NCI-H69 (cell line): ENCODE results near the gene FAF1.
"Not testable (repeated sequence)": the region's sequence is repeated elsewhere in the genome, so short reads cannot be mapped to it uniquely, and the experiment has no call there.

Source experiments
- DNase-seq: peaks from one replicate; lab custom pipeline; 2025; lab: John Stamatoyannopoulos, UW

The FAF1 gene

GRCh38 chr1:50774759-50775351 is 185.2 kb downstream of the FAF1 start:
- DNase-seq = peak; percentile 78

- no peak for DNase-seq
These were observed 193.4 kb downstream of the FAF1 start for GRCh38 chr1:50766688-50767087.

GRCh38 chr1:50756543-50756942 is 203.5 kb downstream of the FAF1 start:
- DNase-seq = not testable (repeated sequence)

GRCh38 chr1:50754764-50755163 is 205.3 kb downstream of the FAF1 start:
- not testable (repeated sequence) for DNase-seq

- DNase-seq = peak; percentile 52
These were observed 209.9 kb downstream of the FAF1 start for GRCh38 chr1:50750021-50750619.

GRCh38 chr1:50747394-50747793 is 212.7 kb downstream of the FAF1 start:
- DNase-seq = no peak

GRCh38 chr1:50742523-50742922 is 217.5 kb downstream of the FAF1 start:
- no peak for DNase-seq

GRCh38 chr1:50739125-50739524 is 220.9 kb downstream of the FAF1 start:
- DNase-seq = no peak

- peak; percentile 39 for DNase-seq
These were observed 224.6 kb downstream of the FAF1 start for GRCh38 chr1:50735443-50735842.

GRCh38 chr1:50727578-50727977 is 232.5 kb downstream of the FAF1 start:
- DNase-seq = not testable (repeated sequence)

- no peak for DNase-seq
These were observed 235.3 kb downstream of the FAF1 start for GRCh38 chr1:50724626-50725286.

- DNase-seq = no peak
These were observed 239.5 kb downstream of the FAF1 start for GRCh38 chr1:50720457-50721053.

- DNase-seq = peak; percentile 72
These were observed 240.9 kb downstream of the FAF1 start for GRCh38 chr1:50719126-50719525.

- no peak for DNase-seq
These were observed 242.7 kb downstream of the FAF1 start for GRCh38 chr1:50717327-50717726.

- DNase-seq = not testable (repeated sequence)
These were observed 243.6 kb downstream of the FAF1 start for GRCh38 chr1:50716455-50716854.

GRCh38 chr1:50710099-50710498 is 250.0 kb downstream of the FAF1 start:
- DNase-seq = no peak

- no peak for DNase-seq
These were observed 252.2 kb downstream of the FAF1 start for GRCh38 chr1:50707824-50708223.

GRCh38 chr1:50705699-50706098 is 254.4 kb downstream of the FAF1 start:
- DNase-seq = peak; percentile 93

GRCh38 chr1:50705041-50705440 is 255.0 kb downstream of the FAF1 start:
- DNase-seq = peak; percentile 81

- peak; percentile 85 for DNase-seq
These were observed 255.9 kb downstream of the FAF1 start for GRCh38 chr1:50704126-50704525.

GRCh38 chr1:50703240-50703639 is 256.8 kb downstream of the FAF1 start:
- DNase-seq = peak; percentile 71

GRCh38 chr1:50702395-50702794 is 257.7 kb downstream of the FAF1 start:
- peak; percentile 43 for DNase-seq

- DNase-seq = peak; percentile 68
These were observed 258.3 kb downstream of the FAF1 start for GRCh38 chr1:50701706-50702317.
